Spinal cord (tissue), 10 donors: ENCODE data around the gene DRD4. TPM values are rescaled to one million over a fixed set of nuclear protein-coding genes. Genes with fewer than 3 reads are reported as not detected.

Source experiments
- DNase-seq, 6 donors: peaks; one replicate each; pipeline versions ENCODE4 v3.0.0 to v3.0.0-alpha.2; 2013 to 2015; ENCODE audit warnings: low spot score in 6 of 6, low read depth in 4 of 6
- H3K27ac ChIP-seq: one replicate; pipeline ENCODE4 v1.5.1; 2013; ENCODE audit warnings: low read depth, low read length, control low read depth
- H3K27me3 ChIP-seq: one replicate; pipeline ENCODE4 v1.6.1; 2013; ENCODE audit warnings: low read length; ENCODE audit not compliant: control insufficient read depth, insufficient read depth
- H3K36me3 ChIP-seq: one replicate; pipeline ENCODE4 v1.6.1; 2013; ENCODE audit warnings: low read length; ENCODE audit not compliant: control insufficient read depth, insufficient read depth
- H3K4me1 ChIP-seq: one replicate; pipeline ENCODE4 v1.6.1; 2013; ENCODE audit warnings: low read length; ENCODE audit not compliant: control insufficient read depth, insufficient read depth
- H3K4me3 ChIP-seq: one replicate; pipeline ENCODE4 v1.5.1; 2013; ENCODE audit warnings: low read depth, low read length, control low read depth
- H3K9me3 ChIP-seq: one replicate; pipeline ENCODE4 v1.6.1; 2013; ENCODE audit warnings: low read length; ENCODE audit not compliant: control insufficient read depth, insufficient read depth
- WGBS: methylation state at CpG from one replicate; pipeline ENCODE4 v1.1.5; 2013; ENCODE audit warnings: missing lambda C conversion rate; ENCODE audit not compliant: insufficient coverage; 5-methylcytosine and 5-hydroxymethylcytosine counted together
- polyA plus RNA-seq, 2 donors: library from polyadenylated mRNA; unstranded; fragments of 120-200 nt; gene quantifications; one replicate each; pipeline ENCODE4 v1.2.1, GENCODE V29; 2013; ENCODE audit not compliant: insufficient read length in 2 of 2
- total RNA-seq, 2 donors: library from RNA; depleted of rRNA in 1 of 2; stranded (reverse); fragments of 120-200 nt in 1 of 2; fragments of >200 nt in 1 of 2; gene quantifications; one replicate each; pipeline versions ENCODE4 v1.2.3 to v1.2.4, GENCODE V29; 2013 to 2014
- donor health status: healthy.

The DRD4 gene
- total and polyA plus RNA-seq, 4 donors = 0.72 to 5.6 (median 5.4) TPM; not detected in 1

- H3K9me3 ChIP-seq = no peaks in the 10 kb centered on the region
- 89% methylated on average over 10 of the region's 11 CpGs for WGBS
- no peak overlapping the region for H3K27ac ChIP-seq
- peaks cover 24% of the 10 kb centered on the region for H3K4me1 ChIP-seq
- no peak for DNase-seq
- no peak overlapping the region for H3K4me3 ChIP-seq
- H3K27me3 ChIP-seq = no peaks in the 10 kb centered on the region
- H3K36me3 ChIP-seq = peaks cover 55% of the 10 kb centered on the region
Observed at GRCh38 chr11:665704-666281, 28.7 kb downstream of the DRD4 start.

- Histone ChIP-seq H3K4me3 (no peak overlapping the region), H3K9me3 (no peaks in the 10 kb centered on the region), H3K27me3 (no peaks in the 10 kb centered on the region), H3K4me1 (no peaks in the 10 kb centered on the region), H3K36me3 (peaks cover 66% of the 10 kb centered on the region), H3K27ac (no peak overlapping the region)
- WGBS = 94% methylated on average over 8 of the region's 8 CpGs
- no peak for DNase-seq
Observed at GRCh38 chr11:673866-674265, 36.8 kb downstream of the DRD4 start.

- no peaks in the 10 kb centered on the region for H3K9me3 ChIP-seq
- H3K4me3 ChIP-seq = no peak overlapping the region
- no peak for DNase-seq
- H3K27ac ChIP-seq = no peak overlapping the region
- no peaks in the 10 kb centered on the region for H3K4me1 ChIP-seq
- H3K36me3 ChIP-seq = peaks cover 69% of the 10 kb centered on the region
- H3K27me3 ChIP-seq = no peaks in the 10 kb centered on the region
- 89% methylated on average over 17 of the region's 17 CpGs for WGBS
Observed at GRCh38 chr11:674406-674805, 37.3 kb downstream of the DRD4 start.

GRCh38 chr11:678297-678696 lies 41.2 kb downstream of the DRD4 start:
- Histone ChIP-seq H3K36me3 (peaks cover 84% of the 10 kb centered on the region), H3K27me3 (no peaks in the 10 kb centered on the region), H3K4me3 (no peak overlapping the region), H3K4me1 (no peaks in the 10 kb centered on the region), H3K27ac (no peak overlapping the region), H3K9me3 (no peaks in the 10 kb centered on the region)
- 100% methylated on average over 2 of the region's 3 CpGs for WGBS
- DNase-seq = no peak

GRCh38 chr11:679271-680207 lies 42.5 kb downstream of the DRD4 start:
- H3K4me1 ChIP-seq = no peaks in the 10 kb centered on the region
- H3K27ac ChIP-seq = no peak overlapping the region
- DNase-seq = no peak
- H3K4me3 ChIP-seq = no peak overlapping the region
- peaks cover 84% of the 10 kb centered on the region for H3K36me3 ChIP-seq
- no peaks in the 10 kb centered on the region for H3K9me3 ChIP-seq
- 97% methylated on average over 33 of the region's 36 CpGs for WGBS
- H3K27me3 ChIP-seq = no peaks in the 10 kb centered on the region

- Histone ChIP-seq H3K27me3 (no peaks in the 10 kb centered on the region), H3K27ac (no peak overlapping the region), H3K36me3 (peaks cover 84% of the 10 kb centered on the region), H3K9me3 (no peaks in the 10 kb centered on the region), H3K4me3 (no peak overlapping the region), H3K4me1 (no peaks in the 10 kb centered on the region)
- no peak for DNase-seq
- 93% methylated on average over 19 of the region's 19 CpGs for WGBS
Observed at GRCh38 chr11:680476-680875, 43.4 kb downstream of the DRD4 start.

- H3K4me3 ChIP-seq = no peak overlapping the region
- H3K27ac ChIP-seq = no peak overlapping the region
- no peak for DNase-seq
- H3K4me1 ChIP-seq = no peaks in the 10 kb centered on the region
- no peaks in the 10 kb centered on the region for H3K27me3 ChIP-seq
- peaks cover 86% of the 10 kb centered on the region for H3K36me3 ChIP-seq
- WGBS = 93% methylated on average over 10 of the region's 13 CpGs
- no peaks in the 10 kb centered on the region for H3K9me3 ChIP-seq
Observed at GRCh38 chr11:680970-681369, 43.9 kb downstream of the DRD4 start.

- Histone ChIP-seq H3K36me3 (peaks cover 88% of the 10 kb centered on the region), H3K9me3 (no peaks in the 10 kb centered on the region), H3K4me1 (peaks cover 11% of the 10 kb centered on the region), H3K27ac (no peak overlapping the region), H3K4me3 (no peak overlapping the region), H3K27me3 (no peaks in the 10 kb centered on the region)
- no peak for DNase-seq
- WGBS = 91% methylated on average over 29 of the region's 30 CpGs
Observed at GRCh38 chr11:686451-687243, 49.6 kb downstream of the DRD4 start.

GRCh38 chr11:687751-688150 lies 50.7 kb downstream of the DRD4 start:
- Histone ChIP-seq H3K9me3 (no peaks in the 10 kb centered on the region), H3K27me3 (no peaks in the 10 kb centered on the region), H3K36me3 (peaks cover 80% of the 10 kb centered on the region), H3K4me1 (peaks cover 20% of the 10 kb centered on the region), H3K4me3 (no peak overlapping the region), H3K27ac (no peak overlapping the region)
- WGBS = 97% methylated on average over 5 of the region's 13 CpGs
- DNase-seq = no peak
